PFSK-1 (cell line): ENCODE data around the gene EDEM1.

ENCODE experiments used
- SIN3A ChIP-seq: IDR thresholded peaks from 2 replicates; pipeline ENCODE4 v1.6.1; 2012; ENCODE audit warnings: mild to moderate bottlenecking, low read length, moderate library complexity, borderline replicate concordance; ENCODE audit not compliant: insufficient read depth
- TAF1 ChIP-seq: IDR thresholded peaks from 2 replicates; pipeline ENCODE4 v1.6.1; 2012; ENCODE audit warnings: low read length, control low read depth, borderline replicate concordance; ENCODE audit not compliant: insufficient read depth
- TF ChIP-seq, protein P1 (sequence below), 2 experiments: IDR thresholded peaks; 2 replicates each; pipeline versions ENCODE4 v1.6.1 to v1.8.0; 2011 to 2012; ENCODE audit warnings: low read depth in 2 of 2, low read length in 2 of 2, control low read depth in 1 of 2, inconsistent platforms in 1 of 2, mild to moderate bottlenecking in 1 of 2, moderate library complexity in 1 of 2; ENCODE audit not compliant: insufficient read depth in 1 of 2

DNA sequence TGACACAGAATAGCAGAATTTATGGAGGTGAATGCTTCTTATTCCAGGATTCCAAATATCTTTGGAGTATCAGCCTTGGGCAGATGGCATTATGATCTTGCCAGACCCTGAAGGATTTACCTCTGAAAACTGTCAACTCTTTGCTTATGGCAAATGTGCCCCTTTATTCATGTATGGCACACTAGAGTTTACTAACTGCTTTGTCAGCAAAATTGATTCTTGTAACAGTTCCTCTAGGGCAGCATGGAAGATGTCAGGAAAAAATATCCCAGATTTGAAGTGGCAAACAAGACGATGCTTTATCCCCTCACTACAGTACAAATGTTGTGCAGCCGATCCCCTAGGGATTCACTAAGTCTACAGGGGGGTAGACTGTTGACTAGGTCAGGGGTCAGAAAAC, 79.7 kb downstream of the EDEM1 start:
- TF ChIP-seq, protein P1, sequence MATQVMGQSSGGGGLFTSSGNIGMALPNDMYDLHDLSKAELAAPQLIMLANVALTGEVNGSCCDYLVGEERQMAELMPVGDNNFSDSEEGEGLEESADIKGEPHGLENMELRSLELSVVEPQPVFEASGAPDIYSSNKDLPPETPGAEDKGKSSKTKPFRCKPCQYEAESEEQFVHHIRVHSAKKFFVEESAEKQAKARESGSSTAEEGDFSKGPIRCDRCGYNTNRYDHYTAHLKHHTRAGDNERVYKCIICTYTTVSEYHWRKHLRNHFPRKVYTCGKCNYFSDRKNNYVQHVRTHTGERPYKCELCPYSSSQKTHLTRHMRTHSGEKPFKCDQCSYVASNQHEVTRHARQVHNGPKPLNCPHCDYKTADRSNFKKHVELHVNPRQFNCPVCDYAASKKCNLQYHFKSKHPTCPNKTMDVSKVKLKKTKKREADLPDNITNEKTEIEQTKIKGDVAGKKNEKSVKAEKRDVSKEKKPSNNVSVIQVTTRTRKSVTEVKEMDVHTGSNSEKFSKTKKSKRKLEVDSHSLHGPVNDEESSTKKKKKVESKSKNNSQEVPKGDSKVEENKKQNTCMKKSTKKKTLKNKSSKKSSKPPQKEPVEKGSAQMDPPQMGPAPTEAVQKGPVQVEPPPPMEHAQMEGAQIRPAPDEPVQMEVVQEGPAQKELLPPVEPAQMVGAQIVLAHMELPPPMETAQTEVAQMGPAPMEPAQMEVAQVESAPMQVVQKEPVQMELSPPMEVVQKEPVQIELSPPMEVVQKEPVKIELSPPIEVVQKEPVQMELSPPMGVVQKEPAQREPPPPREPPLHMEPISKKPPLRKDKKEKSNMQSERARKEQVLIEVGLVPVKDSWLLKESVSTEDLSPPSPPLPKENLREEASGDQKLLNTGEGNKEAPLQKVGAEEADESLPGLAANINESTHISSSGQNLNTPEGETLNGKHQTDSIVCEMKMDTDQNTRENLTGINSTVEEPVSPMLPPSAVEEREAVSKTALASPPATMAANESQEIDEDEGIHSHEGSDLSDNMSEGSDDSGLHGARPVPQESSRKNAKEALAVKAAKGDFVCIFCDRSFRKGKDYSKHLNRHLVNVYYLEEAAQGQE (IDR thresholded peaks at IDR 0.05; ENCODE audit: insufficient read depth in 1 of 2, low read depth in 2 of 2, low read length in 2 of 2) = no peak
- no peak for TF ChIP-seq TAF1
- no peak for TF ChIP-seq SIN3A
